Stimulated activated CD4-positive, alpha-beta T cell treated with anti-CD3 and anti-CD28 coated beads, Interleukin-12 subunit alpha, Interleukin-12 subunit beta, amount 100 ng/mL, for 48 hours (primary cell): ENCODE results near the gene FOXK2.
A peak's percentile ranks its signal among the peaks of the same experiment; 100 is the strongest.
"Not testable (repeated sequence)": the region's sequence is repeated elsewhere in the genome, so short reads cannot be mapped to it uniquely, and the experiment has no call there.

Experiments used
- DNase-seq, 3 donors: peaks; one replicate each; pipeline ENCODE4 v3.0.0-alpha.2; 2020; ENCODE audit warnings: low read depth in 2 of 3, low spot score in 1 of 3

Gene FOXK2

GRCh38 chr17:82494236-82495055 lies 25.1 kb upstream of the FOXK2 start:
- peak; percentile 79 to 93 (median 82) for DNase-seq

- no peak for DNase-seq
These were observed 23.5 kb upstream of the FOXK2 start for GRCh38 chr17:82495844-82496528.

- DNase-seq = peak; percentile 80 to 92 (median 83)
These were observed 22.8 kb upstream of the FOXK2 start for GRCh38 chr17:82496529-82497434.

- DNase-seq = peak; percentile 11 to 20 (median 14)
These were observed 21.8 kb upstream of the FOXK2 start for GRCh38 chr17:82497483-82498405.

- no peak for DNase-seq
These were observed 17.3 kb upstream of the FOXK2 start for GRCh38 chr17:82502207-82502606.

- no peak for DNase-seq
These were observed 16.3 kb upstream of the FOXK2 start for GRCh38 chr17:82503094-82503727.

GRCh38 chr17:82503728-82504308 lies 15.7 kb upstream of the FOXK2 start:
- no peak for DNase-seq

- DNase-seq = no peak
These were observed 14.2 kb upstream of the FOXK2 start for GRCh38 chr17:82505296-82505695.

GRCh38 chr17:82506402-82506801 lies 13.1 kb upstream of the FOXK2 start:
- peak in 1 of 3 donors; percentile 20 for DNase-seq

GRCh38 chr17:82507631-82508175 lies 11.8 kb upstream of the FOXK2 start:
- DNase-seq = no peak

GRCh38 chr17:82511642-82512041 lies 7.9 kb upstream of the FOXK2 start:
- not testable (repeated sequence) for DNase-seq

- not testable (repeated sequence) for DNase-seq
These were observed 5.7 kb upstream of the FOXK2 start for GRCh38 chr17:82513864-82514263.

- DNase-seq = no peak
These were observed 2.2 kb upstream of the FOXK2 start for GRCh38 chr17:82517230-82517865.

GRCh38 chr17:82519971-82520903 lies 705 bp downstream of the FOXK2 start:
- DNase-seq = peak in 1 of 3 donors; percentile 15

- DNase-seq = no peak
These were observed 5.0 kb downstream of the FOXK2 start for GRCh38 chr17:82524540-82524939.

GRCh38 chr17:82525712-82526111 lies 6.2 kb downstream of the FOXK2 start:
- no peak for DNase-seq

GRCh38 chr17:82527898-82528297 lies 8.4 kb downstream of the FOXK2 start:
- DNase-seq = no peak
